GM10266 (cell line): Measurements from ENCODE around the gene MS4A6E.

Experiments
- DNase-seq: peaks from one replicate; pipeline ENCODE4 v3.0.0; 2012; ENCODE audit errors: extremely low spot score
- CTCF ChIP-seq: IDR thresholded peaks from 2 replicates; pipeline ENCODE4 v1.5.1; 2012; ENCODE audit warnings: mild to moderate bottlenecking, low read depth; ENCODE audit not compliant: control insufficient read depth, insufficient read depth; ENCODE audit errors: missing control alignments

The MS4A6E gene

GRCh38 chr11:60315871-60316270 lies 11.2 kb upstream of the MS4A6E start:
- TF ChIP-seq CTCF, result no peak
- no peak for DNase-seq

DNA sequence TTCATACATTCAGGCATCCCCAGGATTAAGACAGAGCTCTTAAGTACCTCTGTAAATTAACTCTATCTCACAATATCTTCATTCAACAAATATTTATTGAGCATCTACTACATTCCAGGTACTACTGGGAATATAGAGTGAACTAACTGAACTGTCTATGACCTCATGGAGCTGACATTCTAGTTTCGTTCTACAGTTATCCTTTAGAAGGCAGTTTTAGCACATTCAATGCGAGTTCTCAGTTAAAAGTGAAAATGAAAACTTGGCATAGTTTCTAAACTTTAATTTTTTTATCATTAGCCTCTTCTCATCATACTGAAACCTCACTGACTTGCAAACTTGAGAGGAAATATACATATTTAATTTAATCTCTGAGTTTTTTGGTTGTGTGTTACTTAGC lies 10.7 kb upstream of the MS4A6E start:
- DNase-seq, result no peak
- no peak for TF ChIP-seq CTCF

- TF ChIP-seq CTCF, result no peak
- DNase-seq, result no peak
These were observed 8.3 kb upstream of the MS4A6E start for GRCh38 chr11:60318726-60319125.

GRCh38 chr11:60321051-60321450 lies 6.0 kb upstream of the MS4A6E start:
- DNase-seq, result no peak
- TF ChIP-seq CTCF, result no peak

GRCh38 chr11:60328460-60328859 lies 1.4 kb downstream of the MS4A6E start:
- no peak for DNase-seq
- no peak for TF ChIP-seq CTCF

GRCh38 chr11:60332846-60333245 lies 5.8 kb downstream of the MS4A6E start:
- TF ChIP-seq CTCF, result no peak
- DNase-seq, result no peak

- TF ChIP-seq CTCF, result peak; percentile 81
- DNase-seq, result peak; percentile 51
These were observed 7.1 kb downstream of the MS4A6E start for GRCh38 chr11:60334005-60334620.
